WTC11 (cell line): Measurements from ENCODE around the gene TIMELESS. TPM values are rescaled to one million over a fixed set of nuclear protein-coding genes. Genes with fewer than 3 reads are reported as not detected.
A peak's percentile ranks its signal among the peaks of the same experiment; 100 is the strongest.

Experiments used
- ATAC-seq: fragments of 200-7000 bp; cut with Tn5 transposase; 2 replicates; pipeline ENCODE4 v1.10.0; 2021; ENCODE audit warnings: mild to moderate bottlenecking, moderate library complexity
- CTCF ChIA-PET: fragments of 300-600 bp; sonication (Branson Sonifier 250); formaldehyde crosslinking; loops from one replicate; lab custom pipeline; 2021; ENCODE audit warnings: antibody characterized with exemption; lab: Charles Lee
- POLR2A ChIA-PET: fragments of 350-600 bp; sonication (Branson Sonifier 250); formaldehyde crosslinking; loops from one replicate; lab custom pipeline; 2021; ENCODE audit warnings: antibody characterized with exemption; lab: Charles Lee
- DNase-seq: peaks from one replicate; pipeline ENCODE4 v3.0.0; 2021; ENCODE audit warnings: low spot score
- H3K27ac Mint-ChIP-seq: 2 replicates; pipeline ENCODE4 v1.8.0; 2021; ENCODE audit warnings: mixed read lengths
- H3K27me3 Mint-ChIP-seq: 2 replicates; pipeline ENCODE4 v1.8.0; 2021; ENCODE audit warnings: low read depth, mild to moderate bottlenecking, moderate library complexity, mixed read lengths
- H3K36me3 Mint-ChIP-seq: 2 replicates; pipeline ENCODE4 v1.8.0; 2021; ENCODE audit warnings: mixed read lengths
- H3K4me1 Mint-ChIP-seq: 2 replicates; pipeline ENCODE4 v1.8.0; 2022; ENCODE audit warnings: mixed read lengths
- H3K4me3 Mint-ChIP-seq: 2 replicates; pipeline ENCODE4 v1.8.0; 2021; ENCODE audit warnings: mild to moderate bottlenecking, moderate library complexity, mixed read lengths
- H3K9me3 Mint-ChIP-seq: 2 replicates; pipeline ENCODE4 v1.8.0; 2021; ENCODE audit warnings: mixed read lengths
- CREB1 ChIP-seq: sonication (generic); formaldehyde crosslinking; IDR thresholded peaks from 2 replicates; pipeline ENCODE4 v1.8.0; 2023; ENCODE audit warnings: mild to moderate bottlenecking, missing genetic modification reagents
- CREM ChIP-seq: sonication (generic); formaldehyde crosslinking; IDR thresholded peaks from 2 replicates; pipeline ENCODE4 v1.8.1; 2022; ENCODE audit warnings: mild to moderate bottlenecking, missing genetic modification reagents, moderate library complexity
- ETV6 ChIP-seq: sonication (generic); formaldehyde crosslinking; IDR thresholded peaks from 2 replicates; pipeline ENCODE4 v1.8.1; 2022; ENCODE audit warnings: mild to moderate bottlenecking, missing genetic modification reagents
- FOXP1 ChIP-seq: sonication (generic); formaldehyde crosslinking; IDR thresholded peaks from 2 replicates; pipeline ENCODE4 v1.8.0; 2022; ENCODE audit warnings: missing genetic modification reagents, mild to moderate bottlenecking, moderate library complexity, borderline replicate concordance
- GABPB1 ChIP-seq: sonication (generic); formaldehyde crosslinking; IDR thresholded peaks from 2 replicates; pipeline ENCODE4 v1.8.1; 2023; ENCODE audit warnings: mild to moderate bottlenecking, missing genetic modification reagents
- IRF2 ChIP-seq: sonication (generic); formaldehyde crosslinking; IDR thresholded peaks from 2 replicates; pipeline ENCODE4 v1.8.0; 2022; ENCODE audit warnings: low read depth, missing genetic modification reagents, borderline replicate concordance
- JUN ChIP-seq: sonication (generic); formaldehyde crosslinking; IDR thresholded peaks from 2 replicates; pipeline ENCODE4 v1.8.0; 2023; ENCODE audit warnings: mild to moderate bottlenecking, missing genetic modification reagents
- SP1 ChIP-seq: sonication (generic); formaldehyde crosslinking; conservative IDR thresholded peaks from 2 replicates; pipeline ENCODE4 v1.8.1; 2022; ENCODE audit warnings: missing genetic modification reagents
- STAT6 ChIP-seq: sonication (generic); formaldehyde crosslinking; conservative IDR thresholded peaks from 2 replicates; pipeline ENCODE4 v1.8.1; 2023; ENCODE audit warnings: mild to moderate bottlenecking, low read depth, missing genetic modification reagents, moderate library complexity
- TEAD1 ChIP-seq: sonication (generic); formaldehyde crosslinking; IDR thresholded peaks from 2 replicates; pipeline ENCODE4 v1.8.0; 2022; ENCODE audit warnings: mild to moderate bottlenecking, missing genetic modification reagents
- TEAD4 ChIP-seq: sonication (generic); formaldehyde crosslinking; IDR thresholded peaks from 2 replicates; pipeline ENCODE4 v1.8.0; 2022; ENCODE audit warnings: mild to moderate bottlenecking, missing genetic modification reagents
- ZNF219 ChIP-seq: sonication (generic); formaldehyde crosslinking; IDR thresholded peaks from 2 replicates; pipeline ENCODE4 v1.8.0; 2023; ENCODE audit warnings: missing genetic modification reagents, mild to moderate bottlenecking, borderline replicate concordance
- ZNF232 ChIP-seq: sonication (generic); formaldehyde crosslinking; IDR thresholded peaks from 2 replicates; pipeline ENCODE4 v1.8.0; 2022; ENCODE audit warnings: mild to moderate bottlenecking, missing genetic modification reagents
- ZNF423 ChIP-seq: fragments of 250-450 bp; sonication (Bioruptor Pico); IDR thresholded peaks from 2 replicates; pipeline ENCODE4 v2.1.2; 2022; ENCODE audit warnings: mild to moderate bottlenecking, moderate library complexity
- ZNF512 ChIP-seq: sonication (generic); formaldehyde crosslinking; IDR thresholded peaks from 2 replicates; pipeline ENCODE4 v1.8.1; 2022; ENCODE audit warnings: missing genetic modification reagents, borderline replicate concordance
- total RNA-seq: library from RNA; stranded (reverse); gene quantifications from 3 replicates; pipeline ENCODE4 v1.2.3, GENCODE V29; 2021
- TF ChIP-seq, protein P1 (sequence below): sonication (generic); formaldehyde crosslinking; IDR thresholded peaks from 2 replicates; pipeline ENCODE4 v1.8.0; 2022; ENCODE audit warnings: mild to moderate bottlenecking, missing genetic modification reagents
- TF ChIP-seq, protein P2 (sequence below): sonication (generic); formaldehyde crosslinking; IDR thresholded peaks from 2 replicates; pipeline ENCODE4 v1.8.0; 2022; ENCODE audit warnings: mild to moderate bottlenecking, missing genetic modification reagents
- TF ChIP-seq, protein P3 (sequence below): sonication (generic); formaldehyde crosslinking; IDR thresholded peaks from 2 replicates; pipeline ENCODE4 v1.8.0; 2023; ENCODE audit warnings: mild to moderate bottlenecking, missing genetic modification reagents
- TF ChIP-seq, protein P4 (sequence below): sonication (generic); formaldehyde crosslinking; IDR thresholded peaks from 2 replicates; pipeline ENCODE4 v1.8.1; 2023; ENCODE audit warnings: mild to moderate bottlenecking, moderate library complexity, missing genetic modification reagents

The TIMELESS gene
- total RNA-seq, 1 experiment from 2014 or later, result 60.9 TPM

- peak overlapping the region; percentile 93 for H3K4me3 Mint-ChIP-seq
- POLR2A ChIA-PET, result interaction anchor here (0.6 kb wide), 1 partner anchor 365 kb away, joined by 3 read pairs; the partner anchor contains the start of gene PA2G4
- peaks cover 5% of the 10 kb centered on the region for H3K4me1 Mint-ChIP-seq
- TF ChIP-seq FOXP1 (CRISPR knock-in tag) (no peak), CREM (CRISPR knock-in tag) (no peak), IRF2 (CRISPR knock-in tag) (no peak), STAT6 (no peak), SP1 (no peak), TEAD4 (CRISPR knock-in tag) (no peak), JUN (CRISPR knock-in tag) (no peak), ETV6 (CRISPR knock-in tag) (no peak)
- TF ChIP-seq, protein P1, sequence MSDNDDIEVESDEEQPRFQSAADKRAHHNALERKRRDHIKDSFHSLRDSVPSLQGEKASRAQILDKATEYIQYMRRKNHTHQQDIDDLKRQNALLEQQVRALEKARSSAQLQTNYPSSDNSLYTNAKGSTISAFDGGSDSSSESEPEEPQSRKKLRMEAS (CRISPR knock-in tag), result no peak
- TF ChIP-seq, all 79 proteins: peak for 0
- CTCF ChIA-PET, result interaction anchor here (1.2 kb wide), 1 partner anchor 109 kb away, joined by 3 read pairs; the partner anchor contains the start of gene STAT2
- H3K27ac Mint-ChIP-seq, result peak overlapping the region; percentile 98
- DNase-seq, result no peak
- no peak for ATAC-seq
- no peaks in the 10 kb centered on the region for H3K9me3 Mint-ChIP-seq
- H3K27me3 Mint-ChIP-seq, result peaks cover 5% of the 10 kb centered on the region
- peaks cover 13% of the 10 kb centered on the region for H3K36me3 Mint-ChIP-seq
Measured at GRCh38 chr12:56469007-56469930, 20.0 kb upstream of the TIMELESS start.

DNA sequence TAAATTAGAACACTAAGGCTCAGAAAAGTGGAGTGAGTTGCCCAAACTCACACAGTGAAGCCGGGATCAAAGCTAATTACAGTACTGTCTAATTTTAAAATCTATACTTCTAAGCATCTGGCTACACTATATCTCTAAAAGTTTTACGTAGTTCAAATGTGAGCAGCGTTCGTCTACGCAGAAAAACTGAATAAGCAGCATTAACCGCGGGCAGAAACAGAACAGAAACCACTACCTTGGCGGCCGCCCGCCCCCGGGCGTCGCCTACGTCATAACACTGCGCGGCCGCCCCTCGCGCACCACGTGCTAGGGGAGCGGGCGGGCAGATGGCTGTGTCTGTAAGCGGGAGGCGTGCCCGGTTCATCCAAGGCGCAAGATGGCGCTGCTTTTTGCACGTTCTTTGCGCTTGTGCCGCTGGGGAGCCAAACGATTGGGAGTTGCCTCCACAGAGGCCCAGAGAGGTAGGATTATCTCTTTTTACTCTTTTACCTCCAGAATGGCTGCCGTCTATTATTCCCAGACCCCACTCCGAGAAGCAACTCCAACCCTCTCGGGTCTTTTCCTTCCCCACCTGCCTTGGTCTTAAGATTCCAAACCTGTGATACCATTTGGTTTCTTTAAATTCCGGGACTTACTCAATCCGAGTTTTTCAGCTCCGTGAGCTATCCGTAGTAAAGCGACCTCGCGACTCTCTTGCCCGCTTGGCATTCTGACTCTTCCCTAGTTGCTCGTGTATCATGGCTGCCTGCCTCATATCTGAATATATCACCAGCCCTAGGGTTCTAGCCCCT is 19.2 kb upstream of the TIMELESS start, which contains the start of gene SPRYD4:
SPRYD4 (plus strand) TSS at position 363 of the 791 bp plus-strand sequence; CDS start at position 377, 14 bp downstream.
- POLR2A ChIA-PET, result interaction anchor here (0.6 kb wide), 3 partner anchors 181 to 1963 kb away, joined by 3 to 5 read pairs (median 4); partner anchors contain the start of gene PA2G4
- H3K27me3 Mint-ChIP-seq, result peaks cover 5% of the 10 kb centered on the region
- TF ChIP-seq TEAD1 (CRISPR knock-in tag) (peak; percentile 91), ZNF423 (CRISPR knock-in tag) (no peak), CREB1 (CRISPR knock-in tag) (peak; percentile 92), FOXP1 (CRISPR knock-in tag) (peak; percentile 81; the same call in 1 of the 2 replicates), ZNF232 (CRISPR knock-in tag) (peak; percentile 92; the same call in 1 of the 2 replicates), ZNF219 (CRISPR knock-in tag) (no peak), ETV6 (CRISPR knock-in tag) (peak; percentile 96), ZNF512 (no peak), GABPB1 (CRISPR knock-in tag) (peak; percentile 73)
- TF ChIP-seq, protein P2, sequence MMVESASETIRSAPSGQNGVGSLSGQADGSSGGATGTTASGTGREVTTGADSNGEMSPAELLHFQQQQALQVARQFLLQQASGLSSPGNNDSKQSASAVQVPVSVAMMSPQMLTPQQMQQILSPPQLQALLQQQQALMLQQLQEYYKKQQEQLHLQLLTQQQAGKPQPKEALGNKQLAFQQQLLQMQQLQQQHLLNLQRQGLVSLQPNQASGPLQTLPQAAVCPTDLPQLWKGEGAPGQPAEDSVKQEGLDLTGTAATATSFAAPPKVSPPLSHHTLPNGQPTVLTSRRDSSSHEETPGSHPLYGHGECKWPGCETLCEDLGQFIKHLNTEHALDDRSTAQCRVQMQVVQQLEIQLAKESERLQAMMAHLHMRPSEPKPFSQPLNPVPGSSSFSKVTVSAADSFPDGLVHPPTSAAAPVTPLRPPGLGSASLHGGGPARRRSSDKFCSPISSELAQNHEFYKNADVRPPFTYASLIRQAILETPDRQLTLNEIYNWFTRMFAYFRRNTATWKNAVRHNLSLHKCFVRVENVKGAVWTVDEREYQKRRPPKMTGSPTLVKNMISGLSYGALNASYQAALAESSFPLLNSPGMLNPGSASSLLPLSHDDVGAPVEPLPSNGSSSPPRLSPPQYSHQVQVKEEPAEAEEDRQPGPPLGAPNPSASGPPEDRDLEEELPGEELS (CRISPR knock-in tag), result peak; percentile 92
- TF ChIP-seq, protein P3, sequence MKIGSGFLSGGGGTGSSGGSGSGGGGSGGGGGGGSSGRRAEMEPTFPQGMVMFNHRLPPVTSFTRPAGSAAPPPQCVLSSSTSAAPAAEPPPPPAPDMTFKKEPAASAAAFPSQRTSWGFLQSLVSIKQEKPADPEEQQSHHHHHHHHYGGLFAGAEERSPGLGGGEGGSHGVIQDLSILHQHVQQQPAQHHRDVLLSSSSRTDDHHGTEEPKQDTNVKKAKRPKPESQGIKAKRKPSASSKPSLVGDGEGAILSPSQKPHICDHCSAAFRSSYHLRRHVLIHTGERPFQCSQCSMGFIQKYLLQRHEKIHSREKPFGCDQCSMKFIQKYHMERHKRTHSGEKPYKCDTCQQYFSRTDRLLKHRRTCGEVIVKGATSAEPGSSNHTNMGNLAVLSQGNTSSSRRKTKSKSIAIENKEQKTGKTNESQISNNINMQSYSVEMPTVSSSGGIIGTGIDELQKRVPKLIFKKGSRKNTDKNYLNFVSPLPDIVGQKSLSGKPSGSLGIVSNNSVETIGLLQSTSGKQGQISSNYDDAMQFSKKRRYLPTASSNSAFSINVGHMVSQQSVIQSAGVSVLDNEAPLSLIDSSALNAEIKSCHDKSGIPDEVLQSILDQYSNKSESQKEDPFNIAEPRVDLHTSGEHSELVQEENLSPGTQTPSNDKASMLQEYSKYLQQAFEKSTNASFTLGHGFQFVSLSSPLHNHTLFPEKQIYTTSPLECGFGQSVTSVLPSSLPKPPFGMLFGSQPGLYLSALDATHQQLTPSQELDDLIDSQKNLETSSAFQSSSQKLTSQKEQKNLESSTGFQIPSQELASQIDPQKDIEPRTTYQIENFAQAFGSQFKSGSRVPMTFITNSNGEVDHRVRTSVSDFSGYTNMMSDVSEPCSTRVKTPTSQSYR, result peak; percentile 75; the same call in 1 of the 2 replicates
- TF ChIP-seq, protein P4, sequence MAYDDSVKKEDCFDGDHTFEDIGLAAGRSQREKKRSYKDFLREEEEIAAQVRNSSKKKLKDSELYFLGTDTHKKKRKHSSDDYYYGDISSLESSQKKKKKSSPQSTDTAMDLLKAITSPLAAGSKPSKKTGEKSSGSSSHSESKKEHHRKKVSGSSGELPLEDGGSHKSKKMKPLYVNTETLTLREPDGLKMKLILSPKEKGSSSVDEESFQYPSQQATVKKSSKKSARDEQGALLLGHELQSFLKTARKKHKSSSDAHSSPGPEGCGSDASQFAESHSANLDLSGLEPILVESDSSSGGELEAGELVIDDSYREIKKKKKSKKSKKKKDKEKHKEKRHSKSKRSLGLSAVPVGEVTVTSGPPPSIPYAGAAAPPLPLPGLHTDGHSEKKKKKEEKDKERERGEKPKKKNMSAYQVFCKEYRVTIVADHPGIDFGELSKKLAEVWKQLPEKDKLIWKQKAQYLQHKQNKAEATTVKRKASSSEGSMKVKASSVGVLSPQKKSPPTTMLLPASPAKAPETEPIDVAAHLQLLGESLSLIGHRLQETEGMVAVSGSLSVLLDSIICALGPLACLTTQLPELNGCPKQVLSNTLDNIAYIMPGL (CRISPR knock-in tag), result peak; percentile 63

More for the DNA sequence above, 19.2 kb upstream of the TIMELESS start, which contains the start of gene SPRYD4:
- Mint-ChIP-seq H3K27ac (peak within 1 kb of the TSS; percentile 98), H3K4me1 (peaks cover 10% of the 10 kb centered on the region), H3K36me3 (peaks cover 9% of the 10 kb centered on the region), H3K9me3 (no peaks in the 10 kb centered on the region), H3K4me3 (peak within 1 kb of the TSS; percentile 93)
- CTCF ChIA-PET, result no interaction called here
- DNase-seq (peak; percentile 90), ATAC-seq (peak; percentile 77)
